Measurements from ENCODE around the gene HRH1.

DNA sequence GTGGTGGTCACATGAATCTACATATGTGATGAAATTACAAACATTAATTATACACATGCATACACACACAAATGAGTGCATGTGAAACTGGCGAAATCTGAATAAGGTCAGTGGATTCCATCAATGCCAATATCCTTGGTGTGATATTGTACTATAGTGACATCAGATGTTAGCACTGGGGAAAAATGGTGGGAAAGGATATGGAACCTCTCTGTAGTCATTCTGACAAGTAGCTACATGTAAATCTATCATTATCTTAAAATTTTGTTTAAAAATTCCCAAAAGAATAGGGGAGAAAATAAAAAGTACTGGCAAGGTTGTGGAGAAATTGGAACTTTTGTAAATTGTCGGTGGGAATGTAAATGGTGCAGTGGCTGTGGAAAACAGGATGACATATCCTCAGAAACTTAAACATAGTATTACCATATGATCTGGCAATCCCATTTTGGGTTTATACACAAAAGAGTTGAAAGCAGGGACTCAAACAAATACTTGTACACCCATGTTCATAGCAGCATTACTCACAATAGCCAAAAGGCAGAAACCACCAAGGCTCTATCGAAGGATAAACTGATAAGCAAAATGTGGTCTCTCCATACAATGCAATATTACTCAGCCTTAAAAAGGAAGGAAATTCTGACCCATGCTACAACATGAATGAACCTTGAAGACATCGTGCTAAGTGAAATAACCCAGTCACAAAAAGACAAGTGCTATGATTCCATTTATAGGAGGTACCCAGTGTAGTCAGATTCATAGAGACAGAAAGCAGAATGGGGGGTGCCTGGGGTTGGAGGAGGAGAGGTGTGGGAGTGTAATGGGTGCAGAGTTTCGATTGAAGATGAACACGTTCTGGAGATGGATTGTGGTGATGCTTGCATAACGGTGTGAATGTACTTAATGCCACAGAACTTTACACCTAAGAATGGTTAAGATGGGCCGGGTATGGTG, 25.3 kb upstream of the HRH1 start:
- no peak for TF ChIP-seq CTCF (conservative IDR thresholded peaks at IDR 0.05; ENCODE audit: low read depth in 2 of 2)
- no peak for TF ChIP-seq EZH2 (IDR thresholded peaks at IDR 0.05; ENCODE audit: low read depth, unreplicated experiment)
- no peak for TF ChIP-seq EZH2phosphoT487 (IDR thresholded peaks at IDR 0.05; ENCODE audit: unreplicated experiment)
- TF ChIP-seq POLR2AphosphoS5 (IDR thresholded peaks at IDR 0.05; ENCODE audit: low read depth), result no peak
- TF ChIP-seq, protein P1, sequence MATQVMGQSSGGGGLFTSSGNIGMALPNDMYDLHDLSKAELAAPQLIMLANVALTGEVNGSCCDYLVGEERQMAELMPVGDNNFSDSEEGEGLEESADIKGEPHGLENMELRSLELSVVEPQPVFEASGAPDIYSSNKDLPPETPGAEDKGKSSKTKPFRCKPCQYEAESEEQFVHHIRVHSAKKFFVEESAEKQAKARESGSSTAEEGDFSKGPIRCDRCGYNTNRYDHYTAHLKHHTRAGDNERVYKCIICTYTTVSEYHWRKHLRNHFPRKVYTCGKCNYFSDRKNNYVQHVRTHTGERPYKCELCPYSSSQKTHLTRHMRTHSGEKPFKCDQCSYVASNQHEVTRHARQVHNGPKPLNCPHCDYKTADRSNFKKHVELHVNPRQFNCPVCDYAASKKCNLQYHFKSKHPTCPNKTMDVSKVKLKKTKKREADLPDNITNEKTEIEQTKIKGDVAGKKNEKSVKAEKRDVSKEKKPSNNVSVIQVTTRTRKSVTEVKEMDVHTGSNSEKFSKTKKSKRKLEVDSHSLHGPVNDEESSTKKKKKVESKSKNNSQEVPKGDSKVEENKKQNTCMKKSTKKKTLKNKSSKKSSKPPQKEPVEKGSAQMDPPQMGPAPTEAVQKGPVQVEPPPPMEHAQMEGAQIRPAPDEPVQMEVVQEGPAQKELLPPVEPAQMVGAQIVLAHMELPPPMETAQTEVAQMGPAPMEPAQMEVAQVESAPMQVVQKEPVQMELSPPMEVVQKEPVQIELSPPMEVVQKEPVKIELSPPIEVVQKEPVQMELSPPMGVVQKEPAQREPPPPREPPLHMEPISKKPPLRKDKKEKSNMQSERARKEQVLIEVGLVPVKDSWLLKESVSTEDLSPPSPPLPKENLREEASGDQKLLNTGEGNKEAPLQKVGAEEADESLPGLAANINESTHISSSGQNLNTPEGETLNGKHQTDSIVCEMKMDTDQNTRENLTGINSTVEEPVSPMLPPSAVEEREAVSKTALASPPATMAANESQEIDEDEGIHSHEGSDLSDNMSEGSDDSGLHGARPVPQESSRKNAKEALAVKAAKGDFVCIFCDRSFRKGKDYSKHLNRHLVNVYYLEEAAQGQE (IDR thresholded peaks at IDR 0.05; ENCODE audit: unreplicated experiment), result no peak
- no peak for TF ChIP-seq CREB1 (CRISPR knock-in tag; IDR thresholded peaks at IDR 0.05; ENCODE audit: low read depth)
